ENCODE results near the gene CARS1.

- TF ChIP-seq POLR2A (IDR thresholded peaks at IDR 0.05) (no peak), CTCF (IDR thresholded peaks at IDR 0.05) (no peak)
Measured at GRCh38 chr11:3041699-3042441, 15.4 kb downstream of the CARS1 start.
